Non-pigmented ciliary epithelial cell (primary cell): ENCODE measurements around the gene HELT.
"Not testable (repeated sequence)": the region's sequence is repeated elsewhere in the genome, so short reads cannot be mapped to it uniquely, and the experiment has no call there.

Experiments used
- DNase-seq: peaks from one replicate; pipeline ENCODE4 v3.0.0-alpha.2; 2010; ENCODE audit warnings: low read depth

The HELT gene

DNA sequence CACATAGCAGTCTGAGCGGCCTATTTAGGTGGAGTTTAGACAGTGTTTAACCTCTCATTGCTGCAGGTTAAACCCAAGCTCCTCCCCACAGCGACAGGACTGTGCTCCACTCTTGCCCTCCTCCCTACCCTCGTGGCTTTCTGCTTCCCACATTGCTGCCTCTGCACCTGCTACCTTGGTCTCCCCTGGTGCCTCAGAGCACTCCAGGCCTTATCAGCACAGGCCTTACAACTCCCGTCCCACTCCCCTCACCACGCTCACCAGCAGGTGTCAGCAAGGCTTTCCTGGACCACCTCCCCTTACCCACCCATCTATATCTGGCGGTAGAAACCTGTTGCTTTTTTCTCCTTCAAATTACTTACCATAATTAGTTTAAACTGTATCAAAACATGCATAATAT lies 18.6 kb downstream of the HELT start:
- DNase-seq, result no peak

DNA sequence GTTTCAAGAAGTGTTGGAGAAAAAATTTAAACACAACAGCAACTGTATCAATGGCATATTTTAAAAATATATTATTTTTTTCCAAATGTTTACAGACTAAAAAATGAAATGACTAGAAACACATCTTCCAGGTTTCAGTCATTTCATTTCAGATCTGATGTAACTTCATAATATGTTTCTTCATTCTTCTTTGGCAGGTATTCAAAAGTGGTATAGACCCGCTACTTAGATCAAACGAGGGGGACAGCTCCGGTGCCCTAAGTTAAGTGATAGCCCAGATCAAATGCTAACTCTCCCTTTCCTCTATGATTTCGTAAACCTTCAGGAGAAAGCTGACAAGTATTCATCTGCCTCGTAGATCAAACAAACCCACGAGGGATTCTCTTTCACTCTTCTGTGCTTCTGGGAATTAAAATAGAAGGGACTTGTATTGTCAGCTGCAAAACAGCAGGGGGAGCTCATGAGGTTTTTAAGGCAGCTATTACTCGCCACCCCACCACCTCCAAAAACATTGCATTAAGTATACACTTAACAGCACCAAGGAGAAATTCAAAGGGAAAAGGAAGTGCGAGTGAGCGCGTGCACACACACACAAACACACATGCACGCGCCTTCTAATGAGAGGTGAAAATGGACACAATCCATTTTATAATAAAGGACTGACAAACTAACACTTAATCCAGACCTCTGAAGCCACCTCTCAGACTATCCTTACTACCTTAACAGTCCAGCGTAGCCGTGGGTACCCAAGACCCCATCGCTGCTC lies 21.4 kb downstream of the HELT start:
- DNase-seq, result peak; percentile 23

DNA sequence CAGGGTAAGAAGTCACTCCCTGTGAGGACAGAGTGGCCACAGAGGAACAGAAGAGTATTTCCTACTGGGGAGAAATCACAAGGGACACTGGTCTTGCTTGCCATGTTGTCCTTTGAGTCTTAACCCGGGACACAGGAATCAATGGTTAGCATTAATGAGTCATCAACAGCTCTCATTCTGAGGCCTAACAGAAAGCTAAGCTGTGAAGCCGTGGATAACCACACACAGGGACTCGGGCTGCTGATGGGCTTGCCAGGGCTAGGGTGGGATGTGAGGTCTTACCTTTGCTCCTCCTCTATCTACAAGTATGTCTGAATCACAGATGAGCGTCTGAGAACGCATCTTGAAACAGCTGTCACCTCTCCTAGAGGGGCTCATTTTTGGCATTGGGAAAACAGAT lies 22.2 kb downstream of the HELT start:
- DNase-seq, result no peak

DNA sequence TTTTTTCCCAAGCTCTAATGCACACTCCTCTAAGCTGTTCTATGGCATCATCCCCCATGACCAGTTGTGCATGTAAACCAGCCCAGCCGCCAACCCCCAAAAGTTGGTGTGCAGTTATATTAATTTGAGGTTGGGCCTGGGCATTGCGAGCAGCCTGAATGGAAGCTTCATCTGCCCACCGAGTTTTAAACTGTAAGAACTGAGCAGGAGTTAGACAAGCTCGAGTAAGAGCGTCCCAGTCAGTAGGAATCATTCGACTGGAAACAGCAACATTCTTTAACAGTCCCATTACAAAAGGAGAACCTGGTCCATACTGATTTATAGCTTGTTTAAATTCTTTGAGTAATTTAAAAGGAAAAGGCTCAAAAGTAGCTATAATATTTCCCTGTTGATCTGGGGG lies 32.0 kb downstream of the HELT start:
- not testable (repeated sequence) for DNase-seq

DNA sequence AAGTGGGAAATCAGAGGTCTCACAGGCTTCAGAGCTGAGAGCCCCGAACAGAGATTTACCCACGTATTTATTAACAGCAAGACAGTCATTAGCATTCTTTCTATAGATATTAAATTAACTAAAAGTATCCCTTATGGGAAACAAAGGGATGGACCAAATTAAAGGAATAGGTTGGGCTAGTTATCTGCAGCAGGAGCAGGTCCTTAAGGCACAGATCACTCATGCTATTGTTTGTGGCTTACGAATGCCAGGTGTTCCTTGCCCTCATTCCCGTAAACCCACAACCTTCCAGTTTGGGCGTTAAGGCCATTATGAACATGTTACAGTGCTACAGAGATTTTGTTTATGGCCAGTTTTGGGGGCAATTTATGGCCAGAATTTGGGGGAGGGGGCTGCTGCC lies 33.0 kb downstream of the HELT start:
- DNase-seq, result not testable (repeated sequence)

DNA sequence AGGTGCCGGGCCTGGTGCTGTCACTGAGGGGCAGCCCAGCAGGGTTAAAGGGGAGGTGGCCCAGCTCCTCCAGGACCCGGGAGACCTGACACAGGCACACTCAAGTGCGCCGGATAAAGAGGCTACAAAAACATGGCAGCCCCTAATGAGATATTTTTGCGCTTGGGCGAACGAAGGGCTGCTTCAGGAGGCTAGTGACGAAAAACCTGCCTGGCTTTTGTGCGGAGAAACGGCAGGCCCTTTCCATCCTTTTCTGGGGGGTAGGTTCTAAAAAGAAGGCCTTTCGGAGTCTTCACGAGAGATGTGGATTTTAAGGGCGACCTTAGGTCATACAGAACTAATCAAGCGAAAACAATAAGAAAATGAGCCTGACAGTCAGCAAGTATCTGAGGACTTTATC lies 35.5 kb downstream of the HELT start:
- no peak for DNase-seq

DNA sequence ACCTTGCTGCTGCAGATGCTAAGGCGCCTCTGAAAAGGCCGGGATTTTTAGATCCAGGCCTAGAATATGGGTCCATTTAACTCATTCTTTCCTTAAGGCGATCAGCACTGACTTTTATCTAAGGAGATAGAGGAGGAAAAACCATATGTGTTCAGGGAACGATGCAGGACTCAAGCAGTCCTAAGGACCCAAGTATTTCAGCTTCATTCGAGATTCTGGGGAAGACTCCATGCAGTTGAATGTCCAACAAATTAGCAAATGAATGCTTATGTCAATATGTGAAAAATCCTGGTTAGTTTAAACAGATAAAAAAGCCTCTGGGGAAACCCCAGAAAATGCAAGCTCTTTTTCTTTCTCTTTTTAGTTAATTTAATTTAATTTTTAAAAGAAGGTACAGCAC lies 36.0 kb downstream of the HELT start:
- no peak for DNase-seq

DNA sequence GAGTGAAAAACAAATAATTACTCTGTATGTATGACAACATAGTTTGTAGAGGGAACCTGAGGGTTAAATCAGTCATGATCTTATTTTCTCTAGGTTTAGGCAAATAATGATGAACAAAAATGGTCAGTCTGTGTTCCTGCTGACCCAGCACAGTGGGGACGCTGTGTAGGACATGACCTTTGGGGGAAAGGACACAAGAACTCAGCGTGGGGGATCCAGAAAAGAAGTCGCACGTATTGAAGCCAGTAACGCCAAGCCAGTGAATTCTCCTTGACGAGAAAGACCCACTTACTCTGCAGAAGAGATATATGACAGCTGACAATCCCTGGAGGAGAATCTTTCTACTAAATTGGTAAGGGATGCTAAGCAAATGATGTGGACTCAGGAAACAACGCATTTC lies 36.6 kb downstream of the HELT start:
- DNase-seq, result no peak

DNA sequence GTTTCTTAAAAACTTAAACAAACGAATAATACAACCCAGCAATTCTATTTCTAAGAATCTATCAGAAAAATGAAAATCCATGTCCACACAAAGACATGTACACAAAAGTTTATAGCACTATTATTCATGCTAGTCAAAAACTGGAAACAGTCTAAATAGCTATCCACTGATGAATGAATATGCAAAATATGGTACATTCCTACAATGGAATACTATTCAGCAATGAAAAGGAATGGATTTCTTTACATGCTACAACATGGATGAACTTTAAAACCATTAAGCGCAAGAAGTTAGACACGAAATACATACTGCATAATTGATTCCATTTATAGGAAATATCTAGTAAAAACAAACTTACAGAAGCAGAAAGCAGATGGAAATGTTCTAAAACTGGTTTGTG lies 43.3 kb downstream of the HELT start:
- DNase-seq, result no peak

DNA sequence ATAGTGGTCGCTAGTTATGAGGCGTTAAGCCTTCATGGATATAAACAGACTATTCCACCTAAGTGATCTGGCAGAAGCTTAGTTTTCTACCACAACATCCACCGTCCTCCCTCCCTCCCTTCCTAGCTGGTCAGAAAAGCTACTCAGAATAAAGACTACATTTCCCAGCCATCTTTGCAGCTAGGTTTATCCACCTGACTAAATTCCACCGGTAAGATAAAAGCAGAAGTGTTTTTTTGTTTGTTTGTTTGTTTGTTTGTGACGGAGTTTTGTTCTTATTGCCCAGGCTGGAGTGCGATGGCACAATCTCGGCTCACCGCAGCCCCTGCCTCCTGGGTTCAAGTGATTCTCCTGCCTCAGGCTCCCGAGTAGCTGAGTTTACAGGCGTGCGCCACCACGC lies 44.3 kb downstream of the HELT start:
- no peak for DNase-seq

DNA sequence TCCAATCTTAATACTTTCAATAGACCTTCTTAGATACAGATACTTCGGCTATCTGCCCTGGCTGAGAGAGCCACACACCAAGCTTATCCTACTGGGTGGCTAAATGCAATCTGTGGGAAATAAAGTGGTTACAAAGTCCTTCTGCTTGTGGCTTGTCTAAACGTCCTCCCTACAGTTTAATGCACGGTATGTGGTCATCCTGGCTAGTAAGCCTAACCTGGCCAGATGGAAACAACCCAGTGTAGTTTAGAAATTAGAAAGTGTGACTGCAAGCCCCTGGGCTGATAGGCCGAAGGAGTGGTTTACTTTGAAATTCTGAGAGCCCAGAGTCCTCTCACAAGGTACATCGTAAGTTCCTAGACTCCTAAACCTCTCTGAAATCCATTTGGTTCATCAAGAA lies 47.9 kb downstream of the HELT start:
- no peak for DNase-seq

DNA sequence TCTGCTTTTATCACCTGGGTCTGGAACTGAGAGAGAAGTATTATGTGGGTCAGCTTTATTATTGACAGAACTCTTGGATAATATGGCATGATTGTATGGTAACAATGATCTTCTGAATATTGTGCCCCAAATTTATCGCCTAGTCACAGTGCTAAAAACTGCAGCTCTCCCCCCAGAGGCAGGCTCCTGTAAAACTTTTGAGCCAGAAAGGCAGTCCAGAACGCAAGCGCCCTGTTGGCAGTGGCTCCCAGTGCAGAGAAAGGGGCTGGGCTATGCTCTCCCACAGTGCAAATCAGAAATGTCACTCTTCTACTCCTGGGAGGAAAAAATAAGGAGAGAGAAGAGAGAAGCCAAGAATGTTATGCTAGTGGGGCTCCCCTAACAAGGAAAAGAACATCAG lies 50.5 kb downstream of the HELT start:
- no peak for DNase-seq
